Astrocyte of the cerebellum (primary cell): Measurements from ENCODE around the gene ZC2HC1B.
"Not testable (repeated sequence)": the region's sequence is repeated elsewhere in the genome, so short reads cannot be mapped to it uniquely, and the experiment has no call there.

Experiments used
- DNase-seq: peaks from one replicate; pipeline ENCODE4 v3.0.0-alpha.2; 2011; ENCODE audit warnings: low read depth
- H3K4me3 ChIP-seq: 2 replicates; pipeline ENCODE4 v1.5.1; 2011; ENCODE audit warnings: mild to moderate bottlenecking, low read depth, low read length, moderate library complexity
- CTCF ChIP-seq: IDR thresholded peaks from 2 replicates; pipeline ENCODE4 v1.5.1; 2012; ENCODE audit warnings: low read length, low read depth, moderate library complexity, mild to moderate bottlenecking; ENCODE audit errors: missing control alignments
- in situ Hi-C: cut with HindIII; loops from 2 replicates; pipeline ENCODE4 v1.10.0; 2017; ENCODE audit warnings: low sequenced_read_pairs

Gene ZC2HC1B

GRCh38 chr6:143863771-143864170, 503 bp upstream of the ZC2HC1B start:
- no peak overlapping the region for H3K4me3 ChIP-seq
- no peak for DNase-seq
- TF ChIP-seq CTCF: no peak
- in situ Hi-C loops: no loop called here

DNA sequence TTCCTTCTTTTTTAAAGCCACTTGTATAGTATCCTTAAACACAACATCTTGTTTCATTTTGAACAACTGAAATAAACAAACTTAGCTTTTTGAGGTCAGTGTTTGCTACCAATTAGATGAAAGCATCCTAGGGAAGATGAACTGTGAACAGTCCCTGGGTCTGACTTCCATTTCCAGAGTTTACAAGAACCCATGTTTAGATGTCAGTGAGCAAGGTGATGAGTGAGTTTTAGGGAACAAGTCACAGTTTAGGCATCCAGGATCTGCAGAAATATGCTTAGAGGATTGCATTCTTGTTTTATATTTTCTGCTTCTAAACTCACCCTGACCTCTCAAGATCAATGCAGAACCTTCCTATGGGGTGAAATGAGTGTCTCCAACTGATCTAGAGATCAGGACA, 3.0 kb downstream of the ZC2HC1B start:
- in situ Hi-C loops: loop anchor here (5.0 kb wide), 1 partner anchor 45 kb away; no protein-coding TSS in a partner anchor
- no peak overlapping the region for H3K4me3 ChIP-seq
- no peak for TF ChIP-seq CTCF
- no peak for DNase-seq

DNA sequence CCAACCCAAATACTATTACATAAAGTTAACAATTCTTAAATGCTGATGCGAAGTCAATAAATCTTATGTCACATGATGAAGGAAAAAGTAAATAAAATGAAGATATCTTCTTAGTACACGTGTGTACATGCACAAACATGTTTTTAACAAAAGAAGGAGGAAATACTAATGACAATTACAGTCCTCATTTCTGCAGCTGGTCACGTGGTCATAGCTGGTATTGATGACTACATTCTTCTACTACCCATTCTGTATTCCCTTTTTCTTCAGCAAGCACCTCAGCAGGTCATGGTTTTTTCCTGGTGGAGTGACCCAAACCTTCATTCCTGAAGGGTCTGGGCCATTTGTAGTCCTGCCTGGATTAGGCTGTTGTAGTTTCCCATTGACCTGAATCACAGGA, 4.5 kb downstream of the ZC2HC1B start:
- DNase-seq, H3K4me3 ChIP-seq: not testable (repeated sequence)
- in situ Hi-C loops: loop anchor here (5.0 kb wide), 1 partner anchor 47 kb away; no protein-coding TSS in a partner anchor

DNA sequence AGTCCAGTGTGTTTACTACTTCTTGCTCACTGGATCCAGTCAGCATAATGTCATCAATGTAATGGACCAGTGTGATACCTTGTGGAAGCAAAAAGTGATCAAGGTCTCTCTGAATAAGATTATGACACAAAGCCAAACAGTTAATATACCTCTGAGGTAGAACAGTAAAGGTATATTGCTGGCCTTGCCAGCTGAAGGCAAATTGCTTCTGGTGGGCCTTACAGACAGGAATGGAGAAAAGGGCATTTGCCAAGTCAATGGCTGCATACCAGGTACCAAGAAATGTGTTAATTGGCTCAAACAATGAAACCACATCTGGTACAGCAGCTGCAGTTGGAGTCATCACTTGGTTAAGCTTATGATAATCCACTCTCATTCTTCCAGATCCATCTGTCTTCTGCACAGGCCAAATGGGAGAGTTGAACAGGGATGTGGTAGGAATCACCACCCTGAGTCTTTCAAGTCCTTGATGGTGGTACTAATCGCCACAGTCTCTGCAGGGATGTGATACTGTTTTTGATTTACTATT, 7.0 kb downstream of the ZC2HC1B start:
- H3K4me3 ChIP-seq, DNase-seq, in situ Hi-C loops: not testable (repeated sequence)

- no peak overlapping the region for H3K4me3 ChIP-seq
- TF ChIP-seq CTCF: no peak
- in situ Hi-C loops: no loop called here
- DNase-seq: no peak
These were observed 7.9 kb downstream of the ZC2HC1B start for GRCh38 chr6:143872201-143872600.

GRCh38 chr6:143873600-143873999, 9.3 kb downstream of the ZC2HC1B start:
- DNase-seq, H3K4me3 ChIP-seq, in situ Hi-C loops: not testable (repeated sequence)

GRCh38 chr6:143874503-143874902, 10.2 kb downstream of the ZC2HC1B start:
- in situ Hi-C loops, DNase-seq, H3K4me3 ChIP-seq: not testable (repeated sequence)

DNA sequence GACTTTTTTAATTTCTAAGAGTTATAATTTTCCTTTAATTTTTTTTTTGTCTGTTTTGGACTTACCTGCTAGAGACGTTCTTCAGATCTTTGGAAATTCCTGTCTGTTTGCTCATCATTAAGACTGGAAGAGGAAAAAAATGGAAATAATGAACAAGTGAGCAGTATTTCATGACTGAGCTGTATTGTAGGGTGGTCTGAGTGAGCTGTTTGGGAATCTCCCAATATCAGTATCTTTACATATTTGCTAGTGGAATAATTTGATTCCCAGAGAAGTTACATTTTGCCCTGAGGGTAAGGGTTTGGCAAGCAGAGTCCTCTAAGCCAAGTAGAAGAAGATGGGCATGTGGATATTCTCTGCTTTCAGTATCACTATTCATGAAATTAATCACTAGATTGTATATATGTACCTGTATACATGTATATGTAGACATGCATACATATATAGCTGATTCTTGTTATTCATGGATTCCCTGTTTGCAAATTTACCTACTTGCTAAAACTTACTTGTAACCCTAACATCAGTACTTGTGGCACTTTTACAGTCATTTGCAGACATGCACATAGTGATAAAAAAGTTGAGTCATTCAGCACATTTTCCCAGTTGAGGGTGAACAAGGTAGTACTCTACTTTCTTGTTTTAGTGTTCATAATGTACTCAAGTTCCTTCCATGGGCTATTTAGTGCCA, 13.5 kb downstream of the ZC2HC1B start:
- DNase-seq: no peak
- in situ Hi-C loops: no loop called here
- no peak overlapping the region for H3K4me3 ChIP-seq
- no peak for TF ChIP-seq CTCF

- in situ Hi-C loops: no loop called here
- no peak overlapping the region for H3K4me3 ChIP-seq
- DNase-seq: no peak
- TF ChIP-seq CTCF: no peak
These were observed 14.0 kb downstream of the ZC2HC1B start for GRCh38 chr6:143878272-143878760.
